Umbilical cord (tissue), 2 donors: Measurements from ENCODE around the gene ZNF677. TPM values are rescaled to one million over a fixed set of nuclear protein-coding genes. Genes with fewer than 3 reads are reported as not detected.
A peak's percentile ranks its signal among the peaks of the same experiment; 100 is the strongest.
"Not testable (repeated sequence)": the region's sequence is repeated elsewhere in the genome, so short reads cannot be mapped to it uniquely, and the experiment has no call there.

Source experiments
- DNase-seq: peaks from one replicate; pipeline ENCODE4 v3.0.0-alpha.2; 2015; ENCODE audit warnings: low spot score
- total RNA-seq: library from RNA; depleted of rRNA; stranded (reverse); fragments of >200 nt; gene quantifications from one replicate; pipeline ENCODE4 v1.2.3, GENCODE V29; 2014; ENCODE audit warnings: low replicate concordance; ENCODE audit not compliant: insufficient read depth

Gene ZNF677
- total RNA-seq = 29.9 TPM

- DNase-seq = peak; percentile 92
These were observed at the start of gene ZNF677 for GRCh38 chr19:53254411-53255341. ZNF677 (minus strand) TSS chr19:53254873; CDS start chr19:53251550, 3,323 bp downstream.

- not testable (repeated sequence) for DNase-seq
These were observed 46.7 kb upstream of the ZNF677 start for GRCh38 chr19:53301341-53301740.

- DNase-seq = no peak
These were observed 40.2 kb upstream of the ZNF677 start for GRCh38 chr19:53294786-53295441.

GRCh38 chr19:53290758-53291549 lies 36.3 kb upstream of the ZNF677 start:
- DNase-seq = no peak

GRCh38 chr19:53285087-53285486 lies 30.4 kb upstream of the ZNF677 start:
- DNase-seq = no peak

GRCh38 chr19:53281947-53282346 lies 27.3 kb upstream of the ZNF677 start:
- not testable (repeated sequence) for DNase-seq

GRCh38 chr19:53275480-53275879 lies 20.8 kb upstream of the ZNF677 start:
- DNase-seq = no peak

- DNase-seq = no peak
These were observed 17.4 kb upstream of the ZNF677 start for GRCh38 chr19:53272044-53272443.

- not testable (repeated sequence) for DNase-seq
These were observed 15.2 kb upstream of the ZNF677 start for GRCh38 chr19:53269861-53270260.

GRCh38 chr19:53267623-53268022 lies 12.9 kb upstream of the ZNF677 start, which contains the start of gene VN1R4:
VN1R4 (minus strand) TSS chr19:53267723; CDS start chr19:53267665, 58 bp downstream.
- not testable (repeated sequence) for DNase-seq

GRCh38 chr19:53257715-53258342 lies 3.2 kb upstream of the ZNF677 start, which contains the start of gene VN1R2:
VN1R2 (plus strand) TSS chr19:53258292; CDS start chr19:53258376, 84 bp downstream.
- DNase-seq = not testable (repeated sequence)

GRCh38 chr19:53246498-53246897 lies 8.2 kb downstream of the ZNF677 start:
- no peak for DNase-seq

- no peak for DNase-seq
These were observed 17.4 kb downstream of the ZNF677 start for GRCh38 chr19:53237114-53237777.

GRCh38 chr19:53224606-53225005 lies 30.1 kb downstream of the ZNF677 start:
- DNase-seq = no peak

GRCh38 chr19:53222716-53223115 lies 32.0 kb downstream of the ZNF677 start:
- DNase-seq = not testable (repeated sequence)

- DNase-seq = no peak
These were observed 41.9 kb downstream of the ZNF677 start for GRCh38 chr19:53212703-53213320.

GRCh38 chr19:53211554-53211953 lies 43.1 kb downstream of the ZNF677 start:
- not testable (repeated sequence) for DNase-seq

GRCh38 chr19:53196777-53197396 lies 57.8 kb downstream of the ZNF677 start:
- peak; percentile 95 for DNase-seq

GRCh38 chr19:53195265-53195903 lies 59.3 kb downstream of the ZNF677 start:
- DNase-seq = peak; percentile 88
